Measurements from ENCODE around the gene CAPN10.

- no peak for TF ChIP-seq PKNOX1 (IDR thresholded peaks at IDR 0.05)
- TF ChIP-seq SP1 (IDR thresholded peaks at IDR 0.05): no peak
- TF ChIP-seq SUZ12 (IDR thresholded peaks at IDR 0.05): no peak
- no peak for TF ChIP-seq HDGF (IDR thresholded peaks at IDR 0.05; ENCODE audit: borderline replicate concordance)
- TF ChIP-seq ARNT (IDR thresholded peaks at IDR 0.05): no peak
- TF ChIP-seq L3MBTL2 (conservative IDR thresholded peaks at IDR 0.05): no peak
- TF ChIP-seq TARDBP (IDR thresholded peaks at IDR 0.05): no peak
- no peak for TF ChIP-seq NFRKB (IDR thresholded peaks at IDR 0.05)
- TF ChIP-seq ZNF384 (IDR thresholded peaks at IDR 0.05): no peak
These were observed 21.8 kb upstream of the CAPN10 start for GRCh38 chr2:240564561-240565332.
